Posterior cingulate gyrus (tissue), 11 donors: ENCODE results near the gene CKMT2.

ENCODE experiments used
- DNase-seq, 10 donors: peaks; one replicate each; pipeline versions ENCODE4 v3.0.0 to v3.0.0-alpha.2; 2020 to 2021; ENCODE audit warnings: mixed read lengths in 3 of 10
- intact Hi-C: fragments of 100-400 bp; cut with DNase I; formaldehyde crosslinking; loops from one replicate; pipeline ENCODE4 v1.15.1; 2023

Gene CKMT2

DNA sequence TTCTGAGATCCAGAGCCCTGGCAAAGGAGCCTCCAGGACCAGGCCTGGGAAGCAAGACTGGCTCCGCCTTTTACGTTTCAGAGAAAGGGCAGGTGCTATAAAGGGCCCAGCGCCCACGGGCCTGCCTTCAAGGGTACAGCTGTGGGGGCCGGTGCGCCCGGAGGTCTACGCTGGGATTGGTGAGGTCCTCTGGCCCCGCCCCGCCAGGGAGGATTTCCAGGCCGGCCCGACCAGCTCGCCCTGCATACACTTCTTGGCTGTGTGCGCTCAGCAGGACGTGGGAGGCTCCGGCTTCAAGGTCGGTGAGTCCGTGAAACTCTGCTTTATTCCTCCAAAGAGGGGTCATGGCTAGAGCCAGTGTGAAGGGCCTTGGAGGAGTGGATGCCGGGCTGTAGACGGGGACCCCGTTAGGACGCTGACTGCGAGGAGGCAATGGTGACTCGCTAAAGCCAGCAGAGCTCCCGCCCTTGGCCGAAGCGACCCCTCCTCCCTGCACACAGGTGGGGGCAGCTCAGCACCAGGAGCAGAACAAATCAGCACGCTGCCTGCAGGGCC lies at the start of gene CKMT2:
CKMT2 (plus strand) TSS at position 243 of the 555 bp plus-strand sequence. CDS start 17,811 bp downstream, outside the sequence.
- DNase-seq = peak; percentile 33 to 92 (median 50)
- intact Hi-C loops = no loop called here

- intact Hi-C loops = no loop called here
- DNase-seq = peak in 1 of 10 donors; percentile 86
Observed at GRCh38 chr5:81183811-81184748, 49.0 kb upstream of the CKMT2 start.

DNA sequence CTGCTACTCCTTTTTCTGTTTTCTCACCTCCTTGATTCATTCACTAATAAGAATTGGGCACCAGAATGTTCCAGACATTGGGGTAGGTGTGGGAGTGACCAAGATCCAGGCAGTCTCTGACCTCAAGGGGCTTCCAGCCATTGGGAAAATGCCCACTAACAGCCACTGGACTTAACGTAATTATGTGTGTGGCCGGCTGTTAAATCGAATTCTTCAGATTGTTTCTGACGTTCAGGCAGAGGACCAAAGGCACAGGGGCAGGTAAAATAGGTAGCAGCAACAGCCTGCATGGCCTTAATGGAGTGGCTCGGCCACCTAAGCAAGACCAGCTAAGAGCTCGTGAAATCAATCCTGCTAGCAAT lies 48.4 kb upstream of the CKMT2 start:
- intact Hi-C loops = no loop called here

DNA sequence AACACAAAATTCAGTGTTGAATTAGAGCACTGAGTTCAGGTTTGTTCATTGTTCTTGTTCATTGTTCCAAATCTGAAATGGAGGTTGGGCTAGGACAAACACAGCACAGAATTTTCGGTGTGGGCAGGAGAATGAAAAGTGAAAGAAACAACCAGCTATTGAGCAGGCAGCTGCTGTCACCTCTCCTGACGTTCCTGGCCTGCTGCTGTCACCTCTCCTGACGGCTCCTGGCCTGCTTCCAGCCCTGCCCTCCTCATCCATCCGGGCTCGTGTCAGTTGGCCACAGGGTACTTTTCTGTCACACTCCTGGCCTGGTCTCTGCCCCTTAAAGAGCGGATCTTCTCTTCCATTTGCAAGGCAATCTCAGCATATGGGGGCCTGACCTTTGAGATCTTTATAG lies 45.2 kb upstream of the CKMT2 start:
- intact Hi-C loops = no loop called here

More for the DNA sequence above, 48.4 kb upstream of the CKMT2 start:
- no peak for DNase-seq

DNA sequence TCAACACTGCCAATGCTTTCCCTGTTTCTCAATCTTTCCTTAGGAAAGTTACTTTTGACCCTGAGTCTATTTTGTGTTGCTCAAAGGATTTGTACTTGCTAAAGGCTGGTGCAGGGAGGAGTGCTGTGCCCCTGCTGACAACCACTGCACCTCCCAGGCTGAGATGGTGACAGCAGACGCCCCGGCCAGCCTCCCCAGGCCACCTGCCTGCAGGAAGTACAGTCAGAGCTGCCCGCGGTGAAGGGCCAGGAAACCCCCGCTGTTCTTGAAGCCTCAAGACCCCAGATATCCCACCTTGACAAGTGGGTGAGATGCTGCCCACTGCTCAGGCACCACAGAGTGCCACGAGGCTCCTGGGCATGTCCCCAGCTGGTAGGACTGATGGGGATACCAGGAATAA lies 44.2 kb upstream of the CKMT2 start:
- peak in 2 of 10 donors; percentile 69 to 70 for DNase-seq
- intact Hi-C loops = no loop called here

More for the DNA sequence above, 45.2 kb upstream of the CKMT2 start:
- DNase-seq = no peak

DNA sequence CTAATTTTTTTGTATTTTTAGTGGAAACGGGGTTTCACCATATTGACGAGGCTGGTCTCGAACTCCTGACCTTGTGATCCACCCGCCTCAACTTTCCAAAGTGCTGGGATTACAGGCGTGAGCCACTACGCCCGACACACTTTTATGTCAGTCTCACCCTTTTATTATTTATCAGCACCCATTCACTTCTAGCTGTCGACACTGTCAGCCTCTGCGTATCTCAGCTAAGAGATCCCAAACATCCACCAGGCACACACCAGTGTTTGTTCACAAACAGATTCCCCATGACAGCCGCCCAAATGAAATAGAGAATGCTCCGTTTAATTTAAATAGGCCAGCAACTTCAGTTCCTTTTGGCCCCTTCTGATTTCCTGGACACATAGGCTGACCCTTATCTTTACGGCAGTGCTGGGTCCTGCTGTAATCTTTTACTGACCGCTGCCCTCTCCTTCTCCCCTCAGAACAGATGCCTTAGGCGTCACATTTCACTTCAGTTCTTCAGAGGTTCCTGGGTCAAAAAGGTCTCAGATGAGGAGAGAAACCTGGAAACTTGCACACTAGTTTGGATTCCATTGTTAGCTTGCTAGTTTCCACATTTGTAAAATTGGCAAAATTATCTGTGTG lies 43.1 kb upstream of the CKMT2 start:
- intact Hi-C loops = loop anchor here (10.0 kb wide), 1 partner anchor 225 kb away; the partner anchor contains the start of gene RASGRF2
- no peak for DNase-seq

DNA sequence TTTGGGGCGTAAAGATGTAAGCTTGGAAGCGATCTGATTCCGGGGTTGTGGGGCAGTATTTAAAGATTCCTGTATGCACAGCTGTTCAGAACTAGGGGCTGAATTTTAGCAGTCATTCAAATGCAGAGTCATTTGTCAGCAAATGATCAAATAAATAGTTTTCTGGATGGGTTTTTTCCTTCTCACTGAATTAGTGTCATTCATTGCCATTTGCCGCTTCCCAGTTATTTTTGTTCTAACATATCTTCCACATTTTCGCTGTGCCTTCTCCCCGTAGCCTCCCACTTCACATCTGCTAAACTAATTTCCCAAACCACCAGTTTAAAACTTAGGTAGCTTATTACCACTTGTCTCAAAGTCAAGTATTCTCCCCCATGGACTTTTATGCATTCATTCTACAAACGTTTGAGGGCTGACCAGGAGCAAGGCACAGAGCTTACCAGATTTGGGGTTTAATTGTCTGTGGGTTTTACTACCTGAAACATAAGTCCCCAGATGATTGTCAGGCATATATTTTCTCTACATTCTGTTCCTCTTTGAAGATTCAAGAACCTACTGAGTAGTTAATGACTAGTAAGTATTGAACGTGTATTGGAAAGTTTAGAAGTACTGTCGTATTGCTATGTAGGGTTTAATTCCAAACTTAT lies 41.3 kb upstream of the CKMT2 start:
- intact Hi-C loops = loop anchor here (10.0 kb wide), 1 partner anchor 227 kb away; the partner anchor contains the start of gene RASGRF2
- DNase-seq = no peak

GRCh38 chr5:81192373-81192750 lies 40.8 kb upstream of the CKMT2 start:
- intact Hi-C loops = loop anchor here (10.0 kb wide), 1 partner anchor 228 kb away; the partner anchor contains the start of gene RASGRF2
- DNase-seq = no peak

GRCh38 chr5:81194633-81195334 lies 38.3 kb upstream of the CKMT2 start:
- intact Hi-C loops = loop anchor here (1.0 to 10.0 kb wide), 2 partner anchors 230 to 508 kb away; partner anchors contain the start of gene RASGRF2

GRCh38 chr5:81195335-81195929 lies 37.7 kb upstream of the CKMT2 start:
- intact Hi-C loops = loop anchor here (1.0 to 10.0 kb wide), 2 partner anchors 231 to 509 kb away; partner anchors contain the start of gene RASGRF2

More at GRCh38 chr5:81194633-81195334, 38.3 kb upstream of the CKMT2 start:
- DNase-seq = peak; percentile 61 to 97 (median 85)

DNA sequence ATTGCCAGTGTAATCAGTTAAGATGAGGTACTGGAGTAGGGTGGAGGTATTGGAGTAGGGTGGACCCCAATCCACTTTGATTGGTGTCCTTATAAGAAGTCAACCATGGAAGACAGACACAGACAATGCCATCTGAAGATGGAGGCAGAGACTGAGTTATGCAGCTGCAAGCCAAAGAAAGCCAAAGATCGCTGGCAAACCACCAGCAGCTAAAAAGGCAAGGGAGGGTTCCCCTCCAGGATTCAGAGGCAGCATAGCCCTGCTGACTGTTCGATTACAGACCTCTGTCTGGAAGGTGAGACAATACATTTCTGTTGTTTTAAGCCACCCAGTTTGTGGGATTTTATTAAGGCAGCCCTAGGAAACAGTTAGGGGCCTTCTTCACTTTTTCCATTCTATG lies 30.5 kb upstream of the CKMT2 start:
- DNase-seq = no peak
- intact Hi-C loops = no loop called here

More at GRCh38 chr5:81195335-81195929, 37.7 kb upstream of the CKMT2 start:
- DNase-seq = no peak

DNA sequence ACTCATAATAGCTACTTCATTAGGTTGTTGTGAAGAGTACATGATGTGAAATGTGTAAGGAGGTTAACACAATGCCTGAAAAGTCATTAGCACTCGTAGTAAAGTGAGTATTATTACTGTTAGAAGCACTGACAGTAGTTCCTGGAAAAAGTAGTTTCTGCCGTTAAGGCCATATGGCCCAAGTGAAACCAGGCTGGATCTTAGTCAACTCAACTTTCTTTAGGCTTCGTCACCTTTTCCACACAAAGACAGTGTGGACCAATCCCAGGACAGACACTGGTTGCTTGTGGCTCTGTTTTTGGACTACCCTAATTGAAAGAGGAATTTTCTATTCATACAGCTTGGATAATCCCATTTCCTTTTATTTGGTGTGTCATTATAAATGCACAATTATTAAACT lies 29.4 kb upstream of the CKMT2 start:
- DNase-seq = no peak
- intact Hi-C loops = no loop called here

DNA sequence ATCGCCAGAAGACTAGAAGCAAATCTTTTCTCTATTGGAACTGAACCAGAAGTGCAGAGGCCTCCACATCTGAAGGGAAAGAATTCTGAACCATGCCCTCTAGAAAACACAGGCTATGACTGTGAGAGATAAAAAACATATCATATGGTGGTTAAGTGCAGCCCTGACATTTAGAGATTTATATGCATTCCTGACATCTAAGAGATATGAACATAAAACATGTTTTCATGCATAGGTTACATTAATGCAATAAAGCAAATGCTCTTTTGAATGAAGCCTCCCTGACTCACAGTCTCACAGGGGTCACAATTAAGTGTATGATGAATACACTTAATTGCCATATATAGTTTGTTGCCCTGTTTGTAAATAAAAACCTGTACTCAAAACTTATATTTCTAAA lies 28.9 kb upstream of the CKMT2 start:
- DNase-seq = no peak
- intact Hi-C loops = no loop called here

DNA sequence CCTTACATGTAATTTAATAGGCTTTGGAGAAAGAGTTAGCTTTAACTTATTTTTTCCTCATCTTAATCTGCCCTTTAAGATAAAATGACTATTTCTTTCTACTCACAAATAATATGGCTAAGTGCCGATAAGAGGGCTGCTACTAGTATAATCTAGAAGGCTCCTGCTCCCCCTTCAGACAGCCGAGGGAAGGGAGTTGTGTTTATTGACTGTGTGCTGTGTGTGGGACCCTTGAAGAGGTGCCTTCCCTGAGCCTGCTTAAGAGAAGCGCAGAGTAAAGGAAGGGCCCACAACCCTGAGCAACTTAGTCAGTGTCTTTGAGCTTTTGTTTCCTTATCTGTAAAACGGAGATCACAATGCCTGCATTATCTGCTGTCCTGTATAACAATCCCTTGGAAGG lies 28.1 kb upstream of the CKMT2 start:
- intact Hi-C loops = no loop called here
- DNase-seq = no peak

- intact Hi-C loops = no loop called here
- DNase-seq = no peak
Observed at GRCh38 chr5:81207009-81207408, 26.1 kb upstream of the CKMT2 start.

GRCh38 chr5:81208904-81209303 lies 24.2 kb upstream of the CKMT2 start:
- intact Hi-C loops = no loop called here
- DNase-seq = no peak

DNA sequence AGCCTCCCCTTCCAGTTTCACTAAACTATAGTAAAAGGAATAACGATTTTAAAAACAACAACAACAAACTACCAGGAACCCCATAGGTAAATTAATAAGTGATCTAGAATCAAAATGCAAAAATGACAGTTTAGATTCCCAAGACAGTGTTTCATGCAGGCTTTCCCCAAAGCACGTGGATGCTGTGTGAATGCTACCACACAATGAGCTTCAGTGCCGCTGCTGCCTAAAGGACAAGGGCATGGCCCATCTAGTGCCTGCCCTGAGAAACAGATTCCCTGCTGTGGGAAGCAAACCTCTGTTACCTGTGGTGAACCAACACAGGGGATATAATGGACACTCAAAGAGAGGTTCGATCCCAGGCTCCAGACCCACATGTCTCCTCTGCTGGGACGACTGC lies 23.7 kb upstream of the CKMT2 start:
- no peak for DNase-seq
- intact Hi-C loops = no loop called here

- DNase-seq = no peak
- intact Hi-C loops = no loop called here
Observed at GRCh38 chr5:81209869-81210493, 23.1 kb upstream of the CKMT2 start.

DNA sequence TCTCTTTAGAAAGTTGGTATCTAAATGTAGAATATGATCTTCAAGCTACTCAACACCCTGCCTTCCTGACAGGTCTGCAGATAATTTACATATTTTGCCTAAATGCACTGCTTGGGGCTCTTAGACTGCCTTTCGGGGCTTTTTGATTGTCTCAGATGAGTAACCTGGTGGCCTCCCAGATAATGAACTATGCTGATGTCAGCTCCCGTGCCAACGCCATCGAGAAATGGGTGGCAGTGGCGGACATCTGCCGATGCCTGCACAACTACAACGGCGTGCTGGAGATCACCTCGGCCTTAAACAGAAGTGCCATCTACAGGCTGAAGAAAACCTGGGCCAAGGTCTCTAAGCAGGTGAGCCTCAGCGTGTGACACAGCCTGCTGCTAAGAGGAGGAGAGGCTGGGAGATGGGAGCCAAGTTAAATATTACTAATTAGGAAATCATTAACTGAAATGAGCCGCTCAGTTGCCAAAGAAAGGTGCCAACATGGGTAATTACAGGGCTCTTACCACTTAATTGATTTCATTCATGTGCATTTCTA lies 20.8 kb upstream of the CKMT2 start:
- no peak for DNase-seq
- intact Hi-C loops = no loop called here
